Spleen (tissue), 7 donors: Measurements from ENCODE around the gene DCTN4.

Experiments
- CTCF ChIP-seq, 11 experiments: fragments of 200-600 bp in 7 of 11; fragments of 450-650 bp in 4 of 11; sonication (generic) in 4 of 11; IDR thresholded peaks in 8 of 11; conservative IDR thresholded peaks in 3 of 11; 1 replicate in 7 of 11; 2 replicates in 4 of 11; pipeline versions ENCODE4 v1.4.0 to v1.8.0; 2016 to 2021; ENCODE audit warnings: antibody characterized with exemption in 11 of 11, inconsistent platforms in 4 of 11, mild to moderate bottlenecking in 1 of 11
- POLR2A ChIP-seq, 3 donors: fragments of 450-650 bp; IDR thresholded peaks; one replicate each; pipeline ENCODE4 v1.5.1; 2017; ENCODE audit warnings: antibody characterized with exemption in 3 of 3, mild to moderate bottlenecking in 1 of 3
- POLR2AphosphoS5 ChIP-seq, 3 donors: sonication (generic); formaldehyde crosslinking; IDR thresholded peaks; one replicate each; pipeline ENCODE4 v1.5.1; 2017; ENCODE audit warnings: antibody characterized with exemption in 3 of 3
- donor health status: DM: no; HTN: no; CAD: no; lungs with moderate emphysema.
- donor health status: DM: no; HTN: no; CAD: no.
- donor health status: DM: no; HTN: no; CAD: no.

- no peak for TF ChIP-seq CTCF (IDR thresholded peaks at IDR 0.05 in 8 of 11, conservative IDR thresholded peaks at IDR 0.05 in 3 of 11)
- TF ChIP-seq POLR2A (IDR thresholded peaks at IDR 0.05) = no peak
- no peak for TF ChIP-seq POLR2AphosphoS5 (IDR thresholded peaks at IDR 0.05)
These were observed 1.6 kb downstream of the DCTN4 start for GRCh38 chr5:150757087-150757649.
